ENCODE measurements around the gene TMF1.
A peak's percentile ranks its signal among the peaks of the same experiment; 100 is the strongest.

Gene TMF1

DNA sequence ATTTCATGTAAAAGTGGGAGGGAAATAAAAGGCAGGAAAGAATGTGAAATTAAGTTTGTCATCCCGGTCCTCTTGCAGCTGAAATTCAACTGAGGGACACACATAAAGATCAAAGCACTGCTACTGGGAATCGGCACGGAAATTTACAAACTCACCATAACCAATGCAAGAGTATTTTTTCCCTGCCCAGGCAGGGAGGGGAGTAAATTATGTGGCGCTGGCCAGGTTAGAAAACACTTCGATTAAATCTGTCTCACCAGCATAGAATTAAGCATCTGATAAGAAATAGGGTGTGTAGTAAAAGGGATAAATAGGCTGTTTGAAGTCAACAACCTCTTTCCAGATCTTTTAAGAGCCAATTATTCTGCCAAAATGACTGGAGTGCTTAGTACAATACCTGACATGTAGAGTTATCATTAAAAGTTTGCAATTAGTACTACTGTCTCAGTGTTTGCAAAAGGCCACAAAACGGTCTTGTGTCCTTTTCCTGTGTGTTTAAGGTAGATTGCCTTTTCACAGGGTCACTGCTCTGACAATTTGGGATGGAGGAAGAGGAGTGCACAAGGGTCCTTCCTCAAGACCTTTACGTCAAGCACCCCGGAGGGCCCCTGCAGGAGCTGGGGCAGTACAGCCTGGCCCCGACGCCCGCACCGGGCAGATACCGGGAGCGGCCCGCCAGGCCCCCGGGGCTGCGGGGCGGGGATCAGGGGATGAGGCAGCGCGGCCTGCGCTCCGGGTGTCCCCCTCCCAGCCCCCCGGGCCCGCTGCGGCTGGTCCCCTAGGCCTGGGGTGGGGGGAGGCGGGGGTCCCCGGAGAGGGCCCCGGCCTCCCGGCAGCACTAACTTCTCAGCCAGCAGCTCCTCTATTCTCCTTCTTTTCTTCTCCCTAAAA is 27.4 kb upstream of the TMF1 start:
- DNase-seq, result no peak

DNA sequence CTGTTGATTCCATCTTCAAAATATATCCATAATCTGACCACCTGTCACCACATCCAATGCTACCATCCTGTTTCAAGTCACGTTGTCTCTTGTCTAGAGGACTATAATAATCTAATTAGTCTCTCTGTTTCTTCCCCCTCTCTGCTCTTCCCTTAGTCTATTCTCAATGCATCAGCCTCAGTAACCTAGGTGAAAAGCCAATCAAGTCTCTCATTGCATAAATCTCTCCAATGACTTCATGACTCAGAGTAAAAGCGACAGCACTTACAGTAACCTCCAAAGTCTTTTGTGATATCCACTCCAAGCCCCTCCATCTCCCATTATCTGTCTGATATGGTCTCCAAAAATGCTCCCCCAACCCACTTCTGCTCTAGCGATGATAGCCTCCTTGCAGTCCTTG is 20.8 kb upstream of the TMF1 start:
- DNase-seq, result no peak

DNA sequence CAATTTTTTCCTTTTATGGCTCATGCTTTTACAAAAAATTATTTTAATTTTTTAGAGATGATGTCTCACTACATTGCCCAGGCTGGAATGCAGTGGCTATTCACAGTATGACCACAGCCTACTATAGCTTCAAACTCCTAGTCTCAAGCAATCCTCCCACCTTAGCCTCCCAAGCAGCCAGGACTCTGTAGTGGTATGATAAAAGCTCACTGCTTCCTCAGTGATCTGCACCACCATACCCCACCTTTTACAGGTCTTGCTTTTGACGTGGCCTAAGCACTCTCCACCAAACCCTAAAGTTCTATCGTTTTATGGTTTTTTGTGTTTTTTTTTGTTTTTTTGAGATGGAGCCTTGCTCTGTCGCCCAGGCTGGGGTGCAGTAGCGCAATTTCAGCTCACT is 14.0 kb upstream of the TMF1 start:
- DNase-seq, result no peak

DNA sequence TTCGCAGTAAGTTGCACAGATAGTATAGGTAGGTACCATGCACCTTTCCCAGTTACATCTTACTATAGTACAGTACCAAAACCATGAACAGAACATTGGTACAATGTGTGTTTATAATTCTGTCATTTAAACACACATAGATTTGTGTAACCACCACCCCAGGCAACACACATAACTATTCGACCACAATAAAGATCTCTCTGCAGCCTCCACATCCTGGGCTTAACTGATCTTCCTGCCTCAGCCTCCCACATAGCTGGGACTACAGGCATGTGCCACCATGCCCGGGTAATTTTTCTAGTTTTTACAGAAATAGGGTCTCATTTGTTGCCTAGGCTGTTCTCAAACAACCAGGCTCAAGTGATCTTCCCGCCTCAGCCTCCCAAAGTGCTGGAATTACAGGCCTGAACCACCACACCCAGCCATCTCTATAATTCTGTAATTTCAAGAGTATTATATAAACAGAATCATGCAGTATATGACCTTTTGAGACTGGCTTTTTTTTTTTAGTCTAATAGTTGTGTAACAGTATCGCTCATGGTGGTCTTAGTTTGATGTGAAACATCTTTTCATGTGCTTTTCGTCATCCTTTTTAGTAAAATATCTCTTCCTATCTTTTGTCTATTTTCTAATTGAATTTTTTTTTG is 13.3 kb upstream of the TMF1 start:
- DNase-seq, result no peak

DNA sequence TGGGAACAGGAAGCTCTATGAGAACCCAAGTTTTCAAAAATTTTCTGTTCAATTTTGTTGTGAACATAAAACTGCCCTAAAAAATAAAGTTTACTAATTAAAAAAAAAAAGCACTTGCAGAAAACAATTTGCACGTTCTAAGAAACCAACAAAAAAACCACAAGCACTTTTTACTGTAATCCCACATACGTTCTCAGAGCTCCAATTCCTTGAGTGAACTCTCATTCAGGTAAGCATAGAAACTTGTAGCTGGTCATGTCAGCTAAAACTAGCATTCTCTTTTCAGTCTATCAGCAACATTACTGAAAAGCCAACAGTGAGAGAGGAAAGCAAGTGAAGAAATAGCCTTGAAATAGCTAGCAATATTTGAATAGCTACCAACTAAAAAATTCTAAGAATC is 11.5 kb upstream of the TMF1 start:
- no peak for DNase-seq

DNA sequence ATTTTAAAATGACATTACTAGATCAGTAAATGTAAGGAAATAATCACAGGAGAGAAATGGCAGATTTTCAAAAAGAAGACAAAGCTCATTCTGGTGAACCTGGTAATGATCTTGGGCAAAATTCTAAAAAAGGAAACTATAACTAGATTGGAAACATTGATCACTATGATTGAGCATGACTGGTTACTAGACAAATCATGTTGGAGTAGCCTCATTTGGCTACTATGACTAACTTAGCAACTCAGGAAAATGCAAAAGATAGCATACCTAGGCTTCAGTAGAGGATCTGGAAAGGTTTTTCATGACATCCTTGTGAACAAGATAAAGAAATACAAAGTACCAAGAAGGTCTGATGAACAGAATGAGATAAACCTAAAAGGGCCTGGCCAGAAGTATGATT is 7.6 kb upstream of the TMF1 start:
- no peak for DNase-seq

DNA sequence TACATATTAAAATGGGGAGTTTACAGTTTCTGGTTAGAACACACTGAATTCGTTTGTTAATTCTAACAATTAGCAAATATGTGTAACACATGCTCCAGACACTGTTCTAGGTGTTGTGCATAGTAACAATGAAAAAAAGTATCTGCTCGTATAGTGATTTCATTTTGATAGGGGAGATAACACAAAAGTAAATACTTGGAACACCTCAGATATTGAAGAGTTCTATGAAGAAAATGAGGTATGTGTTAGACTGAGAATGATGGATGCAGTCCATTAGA is 6.8 kb upstream of the TMF1 start:
- DNase-seq, result no peak

DNA sequence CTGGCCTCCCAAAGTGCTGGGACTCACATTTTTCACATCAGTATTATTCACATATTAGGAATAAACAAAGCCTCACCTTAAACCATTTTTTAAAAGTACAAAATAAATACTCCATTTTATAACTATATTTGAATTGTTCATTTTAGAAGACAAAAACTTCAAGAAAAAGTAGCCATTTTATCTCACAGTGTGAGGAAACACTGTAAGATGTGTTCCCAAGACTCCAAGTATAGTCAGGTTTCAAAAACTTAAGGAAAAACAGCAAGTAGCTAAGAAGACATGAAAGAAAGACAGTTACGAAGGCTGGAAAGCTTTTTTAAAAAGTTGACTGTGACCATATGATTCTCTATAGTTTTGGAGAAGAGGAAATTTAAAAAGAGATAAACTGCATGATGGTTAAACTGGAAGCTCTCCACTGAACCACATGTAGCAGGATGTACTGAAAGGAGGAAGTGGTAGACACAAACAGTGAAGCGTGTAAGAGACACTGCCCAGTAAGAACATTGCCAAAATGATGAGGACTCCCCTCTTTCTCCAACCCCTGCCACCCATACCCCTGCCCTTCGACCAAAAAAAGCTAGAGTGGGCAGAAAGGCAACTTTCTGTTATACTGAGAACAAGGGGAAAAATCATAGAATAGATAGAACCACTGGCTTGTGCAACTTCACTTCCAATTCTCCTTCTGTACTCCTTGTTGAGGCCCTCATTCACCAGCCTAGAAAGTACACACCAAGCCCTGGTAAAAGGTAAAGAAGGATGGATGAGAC is 6.2 kb upstream of the TMF1 start:
- no peak for DNase-seq

DNA sequence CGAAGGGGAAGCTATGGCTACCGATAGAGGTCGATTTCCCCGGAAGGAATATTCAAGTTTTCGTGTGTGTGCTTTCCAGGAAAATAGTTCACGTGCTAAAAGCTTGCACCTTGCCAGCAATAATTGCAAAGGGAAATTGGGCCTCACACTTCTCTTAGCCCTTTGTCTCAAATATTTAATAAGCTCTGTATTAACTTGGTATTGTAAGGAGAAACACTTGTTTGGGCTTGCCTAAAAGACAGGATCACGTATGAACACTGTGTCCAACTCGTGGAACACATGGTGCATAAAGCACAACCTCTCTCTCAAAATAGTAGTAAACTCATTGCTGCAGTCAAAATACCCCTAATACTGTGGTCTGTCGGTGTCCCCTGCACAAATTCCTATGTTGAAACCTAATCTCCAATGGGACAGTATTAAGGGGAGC is 352 bp upstream of the TMF1 start:
- DNase-seq, result no peak

DNA sequence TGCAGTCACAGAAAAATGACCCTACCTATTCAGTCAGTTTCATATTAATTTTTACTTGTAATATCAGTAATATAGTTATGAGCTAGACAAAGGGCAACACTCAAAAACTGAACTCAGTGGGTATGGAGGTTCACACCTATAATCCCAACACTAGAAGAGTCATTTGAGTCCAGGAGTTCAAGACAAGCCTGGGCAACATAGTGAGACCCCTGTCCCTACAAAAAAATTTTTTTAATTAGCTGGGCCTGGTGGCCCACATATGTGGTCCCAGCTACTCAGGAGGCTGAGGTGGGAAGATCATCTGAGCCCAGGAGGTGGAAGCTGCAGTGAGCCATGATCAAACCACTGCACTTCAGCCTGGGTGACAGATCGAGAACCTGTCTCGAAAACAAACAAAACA is 3.1 kb downstream of the TMF1 start:
- DNase-seq, result no peak

DNA sequence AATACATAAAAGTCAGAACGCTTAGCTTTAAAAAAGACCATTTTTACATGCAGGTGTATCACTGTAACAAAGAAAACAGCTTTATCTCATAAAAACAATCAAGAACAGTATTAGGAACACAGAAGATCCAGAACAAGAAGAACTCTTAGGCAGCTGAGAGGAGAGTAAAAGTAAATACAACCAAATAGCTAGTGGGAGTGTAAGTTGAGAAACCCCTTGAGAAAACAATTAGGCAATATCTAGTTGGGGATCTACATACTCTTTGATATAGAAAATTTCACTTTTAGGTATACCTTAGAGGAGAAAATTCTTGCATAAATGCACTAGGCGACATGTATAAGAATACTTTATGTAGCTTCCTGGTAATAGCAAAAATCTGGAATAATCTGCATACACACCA is 7.5 kb downstream of the TMF1 start:
- DNase-seq, result no peak

DNA sequence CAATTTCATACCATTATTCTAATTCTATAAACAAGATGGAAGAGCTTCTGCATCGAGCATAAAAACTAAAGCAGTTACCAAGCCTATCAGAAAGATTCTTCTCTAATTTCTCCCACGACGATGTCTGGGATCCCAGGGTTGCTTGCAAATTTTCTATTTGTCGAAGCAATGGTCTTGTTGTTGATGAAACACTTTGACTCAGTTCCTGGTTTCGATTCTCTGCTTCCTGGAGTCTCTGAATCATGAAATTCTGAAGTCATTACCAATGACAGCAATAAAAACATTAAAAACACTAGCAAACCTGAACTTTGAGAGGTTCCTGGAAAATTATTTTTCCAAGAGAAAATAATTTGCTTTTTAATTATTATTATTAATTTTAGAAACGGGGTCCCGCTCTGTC is 18.7 kb downstream of the TMF1 start:
- no peak for DNase-seq

DNA sequence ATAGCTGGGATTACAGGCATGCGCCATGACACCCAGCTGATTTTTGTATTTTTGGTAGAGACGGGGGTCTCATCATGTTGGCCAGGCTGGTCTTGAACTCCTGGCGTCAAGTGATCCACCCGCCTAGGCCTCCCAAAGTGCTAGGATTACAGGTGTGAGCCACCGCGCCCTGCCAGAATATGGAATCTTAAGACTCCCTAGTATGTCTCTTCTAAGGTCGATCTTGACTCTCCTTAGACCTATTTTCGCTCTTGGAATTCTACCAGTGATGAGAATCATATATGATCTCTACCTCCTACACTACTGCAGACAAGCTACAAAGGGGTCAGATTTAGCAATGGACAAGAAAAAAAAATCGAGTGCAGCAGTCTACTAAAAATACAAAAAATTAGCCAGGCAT is 19.4 kb downstream of the TMF1 start:
- no peak for DNase-seq

DNA sequence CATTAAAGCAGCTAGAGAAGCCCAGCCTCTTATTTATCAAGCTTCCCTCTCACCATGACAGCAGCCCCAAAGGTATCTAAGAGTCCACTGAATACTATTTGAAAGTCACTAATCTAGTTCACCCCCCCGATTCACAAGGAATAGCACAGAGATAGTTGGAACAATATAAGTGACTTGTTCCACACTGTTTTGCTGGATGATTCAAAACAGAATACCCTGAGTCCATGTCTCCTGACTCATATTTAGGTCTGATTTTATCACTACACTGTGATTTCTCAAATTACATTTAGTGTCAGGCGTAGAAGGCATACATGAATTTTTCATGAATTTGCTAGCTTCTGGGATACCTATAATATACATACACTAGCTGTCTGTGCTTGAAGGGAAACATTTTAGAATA is 20.0 kb downstream of the TMF1 start:
- DNase-seq, result no peak

DNA sequence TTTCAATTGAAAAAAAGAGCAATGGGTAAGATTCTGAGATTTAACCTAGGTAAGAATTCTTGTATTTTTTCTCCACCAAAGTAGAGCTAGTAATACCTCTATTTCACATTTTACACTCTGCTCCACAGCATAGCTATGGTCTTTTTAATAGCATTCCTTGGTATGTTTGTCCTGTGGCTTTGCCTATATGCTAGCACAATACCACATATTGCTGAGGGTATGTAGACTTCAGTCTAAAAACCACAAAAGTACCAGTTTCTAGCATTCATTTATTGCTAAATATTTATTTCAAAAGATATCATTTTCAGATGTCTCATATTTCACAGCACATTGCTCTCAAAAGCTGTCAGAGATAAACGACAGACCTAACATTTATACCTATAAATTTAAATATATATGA is 20.5 kb downstream of the TMF1 start:
- DNase-seq, result no peak

DNA sequence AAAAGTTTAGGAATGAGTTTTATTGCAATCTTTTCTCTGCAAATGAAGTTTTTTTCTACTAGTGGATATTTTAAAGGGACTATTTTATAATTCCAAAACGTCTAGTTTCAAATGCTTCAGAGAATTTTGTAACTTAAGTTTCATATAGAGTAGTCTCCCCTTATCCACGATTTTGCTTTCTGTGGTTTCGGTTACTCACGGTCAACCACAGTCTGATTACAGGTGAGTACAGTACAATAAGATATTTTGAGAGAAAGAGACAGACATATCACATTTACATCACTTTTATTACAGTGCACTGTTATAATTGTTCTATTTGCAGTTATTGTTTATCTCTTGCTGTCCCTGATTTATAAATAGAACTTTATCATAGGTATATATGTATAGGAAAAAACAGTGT is 31.3 kb downstream of the TMF1 start:
- DNase-seq, result no peak

DNA sequence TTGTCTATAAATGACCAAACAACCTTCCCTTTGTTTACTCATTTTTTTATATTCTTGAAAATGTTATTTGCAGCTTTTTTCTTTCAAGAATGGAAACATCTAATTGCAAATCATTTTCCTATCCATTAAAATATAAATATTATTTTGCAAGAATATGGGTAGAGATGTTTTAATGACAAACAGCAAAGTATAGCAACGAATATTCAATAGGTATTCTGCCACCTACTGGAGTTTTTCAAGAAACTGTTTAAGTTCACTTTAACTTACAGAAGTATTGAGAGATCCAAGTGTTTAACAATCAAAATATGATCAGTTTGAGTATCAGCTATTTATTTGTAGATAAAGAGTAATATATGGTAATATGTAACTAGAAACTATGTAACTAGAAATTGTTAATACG is 31.7 kb downstream of the TMF1 start:
- no peak for DNase-seq

DNA sequence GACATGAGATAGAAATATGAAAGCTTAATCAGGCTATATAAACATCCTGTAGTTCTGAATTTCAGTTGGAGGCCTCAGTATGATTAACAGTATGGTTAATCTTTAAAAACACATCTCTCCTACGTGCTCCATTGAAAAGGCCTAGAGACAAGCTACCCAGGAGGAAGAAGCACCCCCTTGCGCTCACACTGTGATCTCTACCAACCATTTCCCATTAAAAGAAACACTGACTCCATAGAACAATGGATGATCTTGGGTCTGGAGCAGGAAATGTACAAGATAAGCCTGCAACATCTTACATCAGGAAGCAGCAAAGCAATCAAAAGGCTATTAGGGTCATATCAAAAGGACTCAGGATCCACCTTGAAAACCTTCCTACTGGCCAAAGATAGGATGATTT is 35.2 kb downstream of the TMF1 start:
- DNase-seq, result no peak

DNA sequence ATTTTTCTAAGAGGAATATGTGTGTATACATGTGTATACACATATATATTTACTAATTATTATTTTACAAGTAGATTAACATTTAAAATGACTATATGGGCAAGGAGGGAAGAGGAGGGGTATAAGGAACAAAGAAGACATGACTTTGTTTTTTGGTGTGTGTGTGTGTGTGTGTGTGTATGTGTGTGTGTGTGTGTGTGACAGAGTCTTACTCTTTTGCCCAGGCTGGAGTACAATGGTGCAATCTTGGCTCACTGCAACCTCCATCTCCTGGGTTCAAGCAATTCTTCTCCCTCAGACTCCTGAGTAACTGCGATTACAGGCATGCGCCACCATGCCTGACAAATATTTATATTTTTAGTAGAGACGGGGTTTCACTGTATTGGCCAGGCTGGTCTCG is 36.0 kb downstream of the TMF1 start:
- no peak for DNase-seq

DNA sequence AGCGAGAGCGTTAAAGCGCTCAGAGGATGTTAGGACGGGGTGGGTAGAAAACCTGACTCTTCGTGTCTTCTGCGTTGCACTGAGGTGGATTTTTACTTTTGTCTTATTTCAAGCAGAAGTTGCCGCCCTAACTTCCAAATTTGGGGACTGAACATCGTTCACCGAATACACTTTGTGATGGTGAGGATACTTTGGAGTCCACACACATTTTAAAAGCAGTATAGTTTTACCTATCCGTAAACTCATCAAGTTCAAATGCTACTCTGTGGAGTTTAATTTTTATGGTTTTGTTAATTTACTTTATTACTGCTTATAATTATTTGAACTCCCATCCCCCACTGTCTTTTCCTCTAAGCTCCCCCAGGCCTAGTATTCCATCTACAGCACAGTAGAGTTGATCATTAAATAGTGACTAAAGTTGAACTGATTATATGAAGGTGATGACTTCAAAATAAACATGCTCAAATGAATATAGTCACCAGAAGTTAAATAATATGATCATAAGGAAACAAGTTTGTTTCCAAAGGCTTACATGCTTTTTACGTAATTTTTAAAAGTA is 38.0 kb downstream of the TMF1 start:
- no peak for DNase-seq

DNA sequence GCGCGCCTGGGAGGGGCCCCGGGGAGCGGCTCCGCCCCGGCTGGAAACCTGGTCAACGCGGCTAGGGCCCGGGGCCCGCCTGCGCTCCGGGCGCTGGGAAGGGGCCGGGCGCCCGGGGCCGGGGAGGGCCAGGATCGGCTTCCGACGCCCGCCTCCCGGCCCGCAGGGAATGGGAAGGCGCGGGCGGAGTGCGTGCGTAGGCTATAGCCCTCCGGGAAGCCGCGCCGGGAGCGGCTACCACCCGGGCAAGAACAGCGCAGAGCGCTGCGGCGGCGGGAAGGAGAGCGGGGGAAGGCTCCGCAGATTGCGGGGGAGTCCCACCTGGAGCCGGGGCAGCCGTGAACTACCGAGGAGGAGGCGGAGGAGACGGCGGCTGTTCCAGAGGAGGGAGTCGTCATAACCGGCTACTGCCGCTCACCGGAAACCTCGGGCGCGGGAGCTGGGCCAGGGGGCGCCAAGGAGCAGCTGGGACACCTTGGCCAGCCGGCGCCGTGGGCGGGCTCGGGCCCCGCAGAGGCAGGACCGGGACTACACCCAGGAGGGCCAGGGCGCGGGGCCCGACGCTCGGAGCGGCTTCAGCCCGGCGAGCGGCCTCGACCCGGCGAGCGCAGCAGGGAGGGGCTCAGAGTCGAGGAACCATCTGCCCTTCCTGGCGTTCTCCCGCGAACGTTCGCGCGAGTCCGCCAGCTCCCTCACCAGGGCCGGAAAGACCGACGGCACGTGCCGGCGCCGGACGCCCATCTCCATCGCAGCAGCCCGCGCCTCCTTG is 38.7 kb downstream of the TMF1 start, which contains the start of gene EOGT:
TSS of gene EOGT (minus strand) at position 432 of the 769 bp plus-strand sequence. CDS start 3,838 bp downstream, outside the sequence.
- DNase-seq, result peak; percentile 51

DNA sequence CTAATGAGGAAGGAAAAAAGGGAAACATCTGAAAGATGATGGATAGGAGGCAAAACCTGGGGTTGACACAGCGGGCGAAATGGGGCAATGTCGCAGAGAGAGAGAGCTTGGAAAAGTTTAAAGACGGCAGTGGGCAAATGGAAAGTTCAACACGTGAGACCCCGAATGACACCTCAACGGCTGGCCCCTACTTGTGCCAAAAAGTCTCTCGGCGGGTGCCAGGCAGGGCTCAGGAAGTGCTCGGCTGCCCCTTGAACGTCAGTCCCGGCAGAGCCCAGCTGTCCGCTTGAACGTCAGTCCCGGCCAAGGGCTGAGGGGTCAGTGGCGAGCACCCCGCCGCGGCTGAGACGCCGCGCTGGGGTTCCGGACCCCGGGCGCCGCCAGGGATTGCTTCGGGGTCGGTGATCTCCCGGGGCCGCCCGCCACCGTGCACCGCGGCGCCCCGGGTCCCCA is 39.3 kb downstream of the TMF1 start:
- no peak for DNase-seq
